NCI-H1105 treated with DMSO at 0.1 percent for 48 hours (cell line): ENCODE results near the gene HMGXB4.
"Not testable (repeated sequence)": the region's sequence is repeated elsewhere in the genome, so short reads cannot be mapped to it uniquely, and the experiment has no call there.

Experiments
- DNase-seq: peaks from one replicate; lab custom pipeline; 2025; lab: John Stamatoyannopoulos, UW

HMGXB4 gene, protein sequence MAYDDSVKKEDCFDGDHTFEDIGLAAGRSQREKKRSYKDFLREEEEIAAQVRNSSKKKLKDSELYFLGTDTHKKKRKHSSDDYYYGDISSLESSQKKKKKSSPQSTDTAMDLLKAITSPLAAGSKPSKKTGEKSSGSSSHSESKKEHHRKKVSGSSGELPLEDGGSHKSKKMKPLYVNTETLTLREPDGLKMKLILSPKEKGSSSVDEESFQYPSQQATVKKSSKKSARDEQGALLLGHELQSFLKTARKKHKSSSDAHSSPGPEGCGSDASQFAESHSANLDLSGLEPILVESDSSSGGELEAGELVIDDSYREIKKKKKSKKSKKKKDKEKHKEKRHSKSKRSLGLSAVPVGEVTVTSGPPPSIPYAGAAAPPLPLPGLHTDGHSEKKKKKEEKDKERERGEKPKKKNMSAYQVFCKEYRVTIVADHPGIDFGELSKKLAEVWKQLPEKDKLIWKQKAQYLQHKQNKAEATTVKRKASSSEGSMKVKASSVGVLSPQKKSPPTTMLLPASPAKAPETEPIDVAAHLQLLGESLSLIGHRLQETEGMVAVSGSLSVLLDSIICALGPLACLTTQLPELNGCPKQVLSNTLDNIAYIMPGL

GRCh38 chr22:35257321-35258190 is at the start of gene HMGXB4:
HMGXB4 (plus strand) TSS chr22:35257493; CDS start chr22:35262391, 4,898 bp downstream.
- DNase-seq = peak; percentile 82

DNA sequence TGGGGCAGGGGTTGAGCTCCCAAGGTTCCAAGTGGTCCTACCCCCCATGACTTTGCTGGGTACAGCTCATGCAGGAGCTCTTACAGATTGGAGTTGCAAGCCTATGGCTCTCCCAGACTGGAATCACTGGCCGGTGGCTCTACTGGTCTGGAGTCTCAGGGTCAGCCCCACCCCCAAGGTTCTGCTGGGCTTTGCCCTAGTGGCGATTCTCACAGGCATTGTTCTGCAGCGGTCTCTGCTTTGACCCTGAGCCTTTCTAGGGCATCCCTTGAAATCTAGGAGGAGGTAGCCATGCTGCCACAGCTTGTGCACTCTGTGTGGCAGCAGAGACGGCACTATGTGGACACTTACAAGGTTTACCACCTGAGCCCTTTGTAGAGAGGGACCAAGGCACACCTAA is 49.3 kb upstream of the HMGXB4 start:
- no peak for DNase-seq

GRCh38 chr22:35209203-35209602 is 48.1 kb upstream of the HMGXB4 start:
- DNase-seq = no peak

GRCh38 chr22:35212009-35212408 is 45.3 kb upstream of the HMGXB4 start:
- DNase-seq = no peak

GRCh38 chr22:35212996-35213395 is 44.3 kb upstream of the HMGXB4 start:
- DNase-seq = no peak

DNA sequence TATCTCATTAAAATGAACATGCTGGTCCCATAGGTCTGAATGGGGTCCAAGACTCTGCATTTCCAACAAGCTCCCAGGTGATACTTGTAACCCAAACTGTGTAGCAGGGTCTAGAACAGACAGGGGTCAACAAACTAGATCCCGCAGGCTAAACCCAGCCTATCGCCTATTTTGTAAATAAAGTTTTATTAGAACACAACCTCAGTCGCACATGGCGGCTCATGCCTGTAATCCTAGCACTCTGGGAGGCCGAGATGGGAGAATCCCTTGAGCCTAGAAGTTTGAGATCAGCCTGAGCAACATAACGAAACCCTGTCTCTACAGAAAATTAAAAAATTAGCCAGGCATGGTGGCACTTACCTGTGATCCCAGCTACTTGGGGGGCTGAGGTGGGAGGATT is 42.3 kb upstream of the HMGXB4 start:
- DNase-seq = no peak

DNA sequence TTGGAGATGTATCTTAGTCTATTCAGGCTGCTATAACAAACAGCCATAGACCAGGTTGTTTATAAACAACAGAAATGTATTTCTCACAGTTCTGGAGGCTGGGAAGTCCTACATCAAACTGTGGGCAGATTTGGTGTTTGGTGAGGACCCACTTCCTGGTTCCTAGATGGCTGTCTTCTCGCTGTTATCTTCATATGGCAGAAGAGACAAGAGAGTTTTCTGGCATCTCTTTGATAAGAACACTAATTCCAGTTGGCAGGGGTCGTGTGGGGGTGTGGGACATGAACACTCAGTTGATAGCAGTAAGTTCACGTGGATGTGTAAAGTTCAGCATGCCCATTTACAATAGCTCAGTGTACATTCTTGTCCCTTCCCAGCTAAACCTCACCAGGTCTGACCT is 41.3 kb upstream of the HMGXB4 start:
- no peak for DNase-seq

- no peak for DNase-seq
These were observed 39.8 kb upstream of the HMGXB4 start for GRCh38 chr22:35217527-35217926.

DNA sequence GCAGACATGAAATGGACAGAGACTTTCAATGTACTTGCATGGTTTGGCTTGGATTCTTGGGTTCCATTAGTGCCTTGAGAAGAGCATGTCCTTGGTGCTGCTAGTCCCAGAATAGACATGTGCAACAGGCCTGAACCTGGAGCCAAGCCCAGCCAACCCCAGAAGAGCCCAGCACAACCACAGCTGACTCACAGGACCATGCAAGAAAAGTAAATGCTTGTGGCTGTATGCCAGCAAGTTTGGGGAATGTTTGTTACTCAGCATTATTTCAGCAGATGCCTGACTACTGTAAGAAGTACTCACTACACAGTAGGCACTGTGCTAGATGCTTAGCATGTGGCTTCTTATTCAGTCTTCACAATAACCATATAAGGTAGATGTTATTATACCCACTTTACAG is 39.2 kb upstream of the HMGXB4 start:
- DNase-seq = no peak

DNA sequence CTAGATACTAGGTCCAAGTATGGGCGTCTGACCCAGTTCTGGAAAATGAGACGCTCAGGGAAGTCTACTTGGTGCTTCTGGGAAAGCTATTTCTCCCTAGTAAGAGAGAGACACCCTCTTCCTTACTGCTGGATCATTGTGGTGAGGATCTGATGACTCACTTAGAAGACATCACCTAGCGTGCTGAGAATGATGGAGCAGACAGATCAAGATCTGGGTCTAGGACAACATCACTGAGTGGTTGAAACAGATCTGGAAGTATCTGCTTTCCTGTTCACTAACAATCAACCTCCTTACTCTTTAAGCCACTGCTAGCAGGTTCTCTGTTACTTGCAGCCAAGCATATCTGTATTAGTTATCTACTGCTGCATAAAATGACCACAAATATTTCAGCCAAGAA is 38.3 kb upstream of the HMGXB4 start:
- no peak for DNase-seq

DNA sequence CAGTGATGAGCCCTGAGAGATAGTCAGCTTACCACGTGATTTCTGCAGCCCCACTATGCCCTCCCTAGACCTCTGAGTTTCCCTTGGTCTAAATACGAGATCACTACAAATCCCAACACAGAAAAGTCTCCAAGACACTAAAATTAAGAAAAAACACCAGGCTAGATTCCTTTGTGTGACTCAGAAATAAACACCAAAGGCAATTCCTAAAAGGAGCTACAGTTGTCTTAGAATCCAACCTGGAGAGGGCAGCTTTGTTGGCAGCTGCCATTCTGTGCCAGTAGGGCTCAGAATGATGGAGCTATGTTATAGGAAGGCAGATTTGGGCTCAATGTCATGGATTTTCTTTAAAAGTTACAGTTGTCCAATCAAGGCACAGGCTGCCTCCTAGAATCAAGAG is 37.1 kb upstream of the HMGXB4 start:
- no peak for DNase-seq

GRCh38 chr22:35225010-35225409 is 32.3 kb upstream of the HMGXB4 start:
- no peak for DNase-seq

GRCh38 chr22:35226958-35227647 is 30.2 kb upstream of the HMGXB4 start:
- DNase-seq = no peak

GRCh38 chr22:35229865-35230264 is 27.4 kb upstream of the HMGXB4 start:
- DNase-seq = no peak

DNA sequence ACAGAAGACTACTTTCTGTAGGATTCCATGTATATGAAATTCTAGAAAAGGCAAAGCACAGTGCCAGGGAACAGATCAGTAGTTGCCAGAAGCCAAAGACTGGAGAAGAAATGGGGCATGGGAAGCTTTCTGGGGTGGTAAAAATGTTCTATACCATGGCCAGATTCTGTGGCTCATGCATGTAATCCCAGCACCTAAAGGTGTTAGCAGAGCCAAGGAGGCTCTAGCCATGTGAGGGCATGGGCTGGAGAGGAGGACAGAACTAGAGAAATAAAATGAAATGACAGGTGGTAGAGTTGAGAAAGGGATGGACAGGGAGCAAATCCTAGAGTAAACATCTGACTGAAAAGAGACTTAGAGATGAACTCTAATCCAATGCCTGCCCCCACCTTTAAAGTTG is 26.9 kb upstream of the HMGXB4 start:
- DNase-seq = no peak

- DNase-seq = no peak
These were observed 26.3 kb upstream of the HMGXB4 start for GRCh38 chr22:35230839-35231584.

DNA sequence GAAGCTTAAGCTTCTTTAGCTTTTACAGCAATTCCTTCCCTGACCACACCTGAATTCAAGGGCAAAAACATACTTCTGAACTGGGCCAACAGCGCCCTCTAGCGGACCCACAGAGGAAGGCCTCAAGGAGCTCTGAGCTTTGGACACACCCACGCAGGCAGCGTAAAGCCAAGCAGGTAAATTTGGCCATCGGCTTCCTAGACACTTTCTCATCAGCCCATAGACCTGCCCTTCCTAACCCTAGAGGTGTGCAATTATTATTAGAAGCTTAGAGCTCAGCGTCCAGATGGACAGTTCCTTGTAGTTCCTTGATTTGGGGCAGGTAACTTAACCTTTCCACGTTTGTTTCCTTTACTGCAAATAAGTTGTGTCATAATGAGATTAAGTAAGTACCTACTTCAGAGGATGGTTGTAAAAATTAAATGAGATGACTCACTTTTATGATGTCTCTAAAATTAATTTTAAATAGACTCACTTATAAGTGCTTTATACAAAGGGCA is 25.7 kb upstream of the HMGXB4 start:
- DNase-seq = peak; percentile 80

DNA sequence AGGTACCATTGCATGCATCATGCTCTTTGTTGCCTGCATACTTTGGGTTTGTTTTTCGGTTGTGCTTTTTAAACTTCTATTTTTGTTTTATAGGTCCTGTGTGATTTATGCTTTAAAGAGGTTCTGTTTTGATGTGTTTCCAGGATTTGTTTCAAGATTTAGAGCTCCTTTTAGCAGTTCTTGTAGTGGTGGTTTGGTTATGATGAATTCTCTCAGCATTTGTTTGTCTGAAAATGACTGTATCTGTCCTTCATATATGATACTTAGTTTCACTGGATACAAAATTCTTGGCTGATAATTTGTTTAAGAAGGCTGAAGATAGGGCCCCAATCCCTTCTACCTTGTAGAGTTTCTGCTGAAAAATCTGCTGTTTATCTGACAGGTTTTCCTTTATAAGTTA is 18.5 kb upstream of the HMGXB4 start:
- DNase-seq = not testable (repeated sequence)

DNA sequence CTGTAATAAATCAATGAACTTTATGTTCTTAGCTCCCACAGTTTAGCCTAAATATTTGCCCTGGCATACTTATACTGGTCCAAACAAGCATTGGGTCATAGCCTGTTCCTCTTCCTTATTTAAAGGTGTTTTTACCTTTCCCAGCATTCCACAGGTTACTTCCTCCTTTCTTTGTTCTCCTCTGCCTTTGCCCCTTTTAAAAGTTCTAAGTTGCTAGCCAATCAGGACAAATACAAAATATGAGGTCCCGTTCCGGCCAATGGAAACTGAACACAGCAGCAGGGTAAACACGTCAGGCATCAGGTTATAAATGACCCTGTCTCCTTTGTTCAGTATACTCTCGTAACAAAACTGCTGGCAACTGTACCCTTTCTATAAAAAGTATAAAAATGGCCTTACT is 12.8 kb upstream of the HMGXB4 start:
- DNase-seq = not testable (repeated sequence)

GRCh38 chr22:35250156-35250555 is 7.1 kb upstream of the HMGXB4 start:
- no peak for DNase-seq

DNA sequence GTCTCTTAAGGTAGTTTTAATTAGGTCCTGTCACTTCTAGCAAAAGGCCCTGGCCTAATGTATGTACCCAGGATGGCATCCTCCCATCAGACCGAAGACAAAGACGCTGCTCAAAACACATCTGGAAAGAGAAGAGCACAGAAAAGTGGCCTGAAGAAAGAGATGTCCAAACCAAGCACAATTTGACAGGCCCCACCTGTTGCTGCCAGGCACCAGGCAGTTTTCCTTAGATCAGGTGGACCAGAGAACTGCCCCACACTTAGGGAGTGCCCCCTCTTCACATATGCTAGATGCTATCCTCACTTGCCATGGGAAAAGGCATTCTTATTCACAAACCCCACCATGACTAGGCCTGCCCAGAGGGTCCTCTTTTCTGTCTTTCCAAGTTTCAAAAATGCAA is 3.3 kb upstream of the HMGXB4 start:
- no peak for DNase-seq
